Erythroblast (primary cell): ENCODE data around the gene DNASE1L2.

Experiments
- GATA1 ChIP-seq: IDR thresholded peaks from 2 replicates; pipeline ENCODE4 v1.6.1; 2011; ENCODE audit warnings: low read depth, mild to moderate bottlenecking, control low read depth, low read length, moderate library complexity
- POLR2A ChIP-seq: IDR thresholded peaks from 2 replicates; pipeline ENCODE4 v1.6.1; 2011; ENCODE audit warnings: mild to moderate bottlenecking, low read length

DNA sequence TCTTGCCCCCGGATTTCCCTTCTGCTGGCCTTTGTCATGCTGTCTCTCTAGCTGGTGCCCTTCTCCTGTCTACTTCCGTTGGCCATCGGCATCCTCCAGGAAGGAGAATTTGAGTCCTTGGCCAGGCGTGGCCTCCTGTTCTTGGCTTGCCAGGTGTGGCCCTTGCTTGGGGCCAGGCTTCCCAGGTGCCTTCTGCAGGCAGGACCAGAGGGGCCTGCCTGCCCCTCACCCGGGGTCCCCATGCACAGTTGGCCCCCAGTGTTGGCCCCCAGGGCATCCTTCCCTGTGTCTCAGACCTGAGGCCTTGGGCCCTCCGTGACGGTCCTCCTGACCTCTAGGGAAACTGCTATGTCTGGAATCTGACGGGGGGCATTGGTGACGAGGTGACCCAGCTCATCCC is 28.4 kb upstream of the DNASE1L2 start:
- TF ChIP-seq POLR2A = no peak
- TF ChIP-seq GATA1 = no peak
